ENCODE data around the gene LTBP1. TPM values are rescaled to one million over a fixed set of nuclear protein-coding genes. Genes with fewer than 3 reads are reported as not detected.

The LTBP1 gene
- total RNA-seq, 1 experiment from 2014 or later: 12.5 TPM

- BruUV-seq (replicated peaks): no TSS peak
- Histone ChIP-seq H3K27me3 (ENCODE audit: control insufficient read depth, insufficient read depth, low read length) (no peaks in the 10 kb centered on the region), H3K4me3 (ENCODE audit: low read depth in 2 of 2, low read length in 2 of 2) (no peak overlapping the region), H3K4me1 (ENCODE audit: control insufficient read depth, insufficient read depth, low read length) (no peaks in the 10 kb centered on the region), H3K9me3 (ENCODE audit: control insufficient read depth, insufficient read depth, low read depth, low read length) (no peaks in the 10 kb centered on the region), H3K27ac (ENCODE audit: low read length) (no peak overlapping the region), H3K36me3 (ENCODE audit: control insufficient read depth, insufficient read depth, low read length) (no peaks in the 10 kb centered on the region)
- intact Hi-C loops (cut with micrococcal nuclease; ENCODE audit: unreplicated experiment) (no loop called here), in situ Hi-C loops (cut with HindIII; ENCODE audit: low pct_unique_long_range_greater_than_20kb, low sequenced_read_pairs) (no loop called here)
- TF ChIP-seq TCF7L2 (IDR thresholded peaks at IDR 0.05; ENCODE audit: low read depth, low read length) (no peak), SIN3A (IDR thresholded peaks at IDR 0.05; ENCODE audit: borderline replicate concordance, insufficient read depth, low read depth, low read length) (no peak), CTCF (IDR thresholded peaks at IDR 0.05) (no peak), REST (IDR thresholded peaks at IDR 0.05; ENCODE audit: insufficient read depth in 1 of 2, low read depth in 2 of 2, low read length in 1 of 2) (no peak), POLR2AphosphoS5 (IDR thresholded peaks at IDR 0.05; ENCODE audit: low read depth, low read length) (no peak)
- POLR2A ChIA-PET: no interaction called here
- ATAC-seq (no peak), DNase-seq (ENCODE audit: low read depth, low spot score) (no peak)
- CTCF ChIA-PET: interaction anchor here (0.5 kb wide), 1 partner anchor 763 kb away, joined by 3 read pairs; no protein-coding TSS in a partner anchor
These were observed 64.6 kb downstream of the LTBP1 start for GRCh38 chr2:33011373-33011772.

DNA sequence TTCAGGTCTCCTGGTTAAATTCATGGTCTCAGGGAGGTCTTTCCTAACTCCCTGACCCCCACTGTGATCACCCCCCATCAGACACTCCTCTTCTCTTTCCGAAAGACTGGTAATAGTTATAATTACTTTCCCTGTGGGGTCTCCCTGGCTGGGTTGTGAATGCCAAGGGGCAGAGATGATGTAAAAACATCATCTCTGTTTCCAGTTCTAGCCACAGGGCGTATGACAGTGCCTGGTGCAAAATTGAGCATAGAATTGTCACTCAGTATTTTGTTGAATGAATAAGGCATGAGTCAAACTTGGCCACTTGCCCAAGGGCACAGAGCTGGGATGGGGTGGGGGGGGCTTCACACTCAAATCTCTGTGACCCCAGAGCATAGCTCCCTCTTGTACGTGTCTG, 65.2 kb downstream of the LTBP1 start:
- no peak overlapping the region for H3K27ac ChIP-seq (ENCODE audit: low read length)
- no peaks in the 10 kb centered on the region for H3K27me3 ChIP-seq (ENCODE audit: control insufficient read depth, insufficient read depth, low read length)
- ChIA-PET CTCF (interaction anchor here (0.5 kb wide), 1 partner anchor 763 kb away, joined by 3 read pairs; no protein-coding TSS in a partner anchor), POLR2A (no interaction called here)
- intact Hi-C loops (cut with micrococcal nuclease; ENCODE audit: unreplicated experiment) (no loop called here), in situ Hi-C loops (cut with HindIII; ENCODE audit: low pct_unique_long_range_greater_than_20kb, low sequenced_read_pairs) (no loop called here)
- no peaks in the 10 kb centered on the region for H3K4me1 ChIP-seq (ENCODE audit: control insufficient read depth, insufficient read depth, low read length)
- no peaks in the 10 kb centered on the region for H3K9me3 ChIP-seq (ENCODE audit: control insufficient read depth, insufficient read depth, low read depth, low read length)
- no peak for ATAC-seq
- TF ChIP-seq SIN3A (IDR thresholded peaks at IDR 0.05; ENCODE audit: borderline replicate concordance, insufficient read depth, low read depth, low read length): no peak
- no peak for TF ChIP-seq TCF7L2 (IDR thresholded peaks at IDR 0.05; ENCODE audit: low read depth, low read length)
- no peak for TF ChIP-seq REST (IDR thresholded peaks at IDR 0.05; ENCODE audit: insufficient read depth in 1 of 2, low read depth in 2 of 2, low read length in 1 of 2)
- no peak for TF ChIP-seq POLR2AphosphoS5 (IDR thresholded peaks at IDR 0.05; ENCODE audit: low read depth, low read length)
- no peak for TF ChIP-seq CTCF (IDR thresholded peaks at IDR 0.05)
- no peak overlapping the region for H3K4me3 ChIP-seq (ENCODE audit: low read depth in 2 of 2, low read length in 2 of 2)
- no TSS peak for BruUV-seq (replicated peaks)
- DNase-seq (ENCODE audit: low read depth, low spot score): no peak
- H3K36me3 ChIP-seq (ENCODE audit: control insufficient read depth, insufficient read depth, low read length): no peaks in the 10 kb centered on the region

Data from Panc1 (cell line).